ENCODE results near the gene CDHR5. TPM values are rescaled to one million over a fixed set of nuclear protein-coding genes. Genes with fewer than 3 reads are reported as not detected.

The CDHR5 gene
- total RNA-seq, 2 donors from 2014 or later, result 0.13 to 0.27 TPM

- peaks cover 76% of the 10 kb centered on the region for H3K36me3 Mint-ChIP-seq (ENCODE audit: low read depth)
- no peaks in the 10 kb centered on the region for H3K9me3 Mint-ChIP-seq
These were observed 33.8 kb downstream of the CDHR5 start for GRCh38 chr11:590997-591396.

GRCh38 chr11:589798-590197 is 35.0 kb downstream of the CDHR5 start:
- Histone ChIP-seq H3K9me3 (ENCODE audit: control insufficient read depth, low read length) (no peaks in the 10 kb centered on the region), H3K27ac (ENCODE audit: low read depth, low read length) (no peak overlapping the region), H3K36me3 (ENCODE audit: control insufficient read depth, insufficient read depth, low read length) (peaks cover 70% of the 10 kb centered on the region), H3K27me3 (ENCODE audit: control insufficient read depth, insufficient read depth, low read length, poor library complexity, severe bottlenecking) (no peaks in the 10 kb centered on the region), H3K4me1 (ENCODE audit: control insufficient read depth, insufficient read depth, low read length) (no peaks in the 10 kb centered on the region), H3K9ac (ENCODE audit: extremely low read depth, low read length, poor library complexity, severe bottlenecking) (no peak overlapping the region), H3K4me3 (ENCODE audit: low read length) (no peak overlapping the region)
- 94 to 96% methylated on average over 26 of the region's 26 CpGs for WGBS, 2 experiments (ENCODE audit: insufficient coverage in 1 of 2, insufficient read length in 1 of 2)
- Mint-ChIP-seq H3K27me3 (ENCODE audit: insufficient read depth) (no peaks in the 10 kb centered on the region), H3K4me1 (no peaks in the 10 kb centered on the region), H3K36me3 (ENCODE audit: low read depth) (peaks cover 71% of the 10 kb centered on the region), H3K9me3 (no peaks in the 10 kb centered on the region), H3K27ac (no peak overlapping the region), H3K4me3 (no peak overlapping the region)
- DNase-seq, result no peak
- TF ChIP-seq, protein P1, sequence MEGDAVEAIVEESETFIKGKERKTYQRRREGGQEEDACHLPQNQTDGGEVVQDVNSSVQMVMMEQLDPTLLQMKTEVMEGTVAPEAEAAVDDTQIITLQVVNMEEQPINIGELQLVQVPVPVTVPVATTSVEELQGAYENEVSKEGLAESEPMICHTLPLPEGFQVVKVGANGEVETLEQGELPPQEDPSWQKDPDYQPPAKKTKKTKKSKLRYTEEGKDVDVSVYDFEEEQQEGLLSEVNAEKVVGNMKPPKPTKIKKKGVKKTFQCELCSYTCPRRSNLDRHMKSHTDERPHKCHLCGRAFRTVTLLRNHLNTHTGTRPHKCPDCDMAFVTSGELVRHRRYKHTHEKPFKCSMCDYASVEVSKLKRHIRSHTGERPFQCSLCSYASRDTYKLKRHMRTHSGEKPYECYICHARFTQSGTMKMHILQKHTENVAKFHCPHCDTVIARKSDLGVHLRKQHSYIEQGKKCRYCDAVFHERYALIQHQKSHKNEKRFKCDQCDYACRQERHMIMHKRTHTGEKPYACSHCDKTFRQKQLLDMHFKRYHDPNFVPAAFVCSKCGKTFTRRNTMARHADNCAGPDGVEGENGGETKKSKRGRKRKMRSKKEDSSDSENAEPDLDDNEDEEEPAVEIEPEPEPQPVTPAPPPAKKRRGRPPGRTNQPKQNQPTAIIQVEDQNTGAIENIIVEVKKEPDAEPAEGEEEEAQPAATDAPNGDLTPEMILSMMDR (conservative IDR thresholded peaks at IDR 0.05), result no peak

More at GRCh38 chr11:590997-591396, 33.8 kb downstream of the CDHR5 start:
- H3K9ac ChIP-seq (ENCODE audit: extremely low read depth, low read length, poor library complexity, severe bottlenecking), result no peak overlapping the region
- DNase-seq, result no peak
- H3K36me3 ChIP-seq (ENCODE audit: control insufficient read depth, insufficient read depth, low read length), result peaks cover 82% of the 10 kb centered on the region
- H3K9me3 ChIP-seq (ENCODE audit: control insufficient read depth, low read length), result no peaks in the 10 kb centered on the region
- Mint-ChIP-seq H3K27ac (no peak overlapping the region), H3K27me3 (ENCODE audit: insufficient read depth) (no peaks in the 10 kb centered on the region), H3K4me1 (no peaks in the 10 kb centered on the region), H3K4me3 (no peak overlapping the region)
- TF ChIP-seq, protein P1 (conservative IDR thresholded peaks at IDR 0.05), result no peak
- 82 to 90% methylated on average over 11 of the region's 11 CpGs for WGBS, 2 experiments (ENCODE audit: insufficient coverage in 1 of 2, insufficient read length in 1 of 2)
- H3K4me1 ChIP-seq (ENCODE audit: control insufficient read depth, insufficient read depth, low read length), result no peaks in the 10 kb centered on the region
- H3K27ac ChIP-seq (ENCODE audit: low read depth, low read length), result no peak overlapping the region
- no peak overlapping the region for H3K4me3 ChIP-seq (ENCODE audit: low read length)
- H3K27me3 ChIP-seq (ENCODE audit: control insufficient read depth, insufficient read depth, low read length, poor library complexity, severe bottlenecking), result no peaks in the 10 kb centered on the region

DNA sequence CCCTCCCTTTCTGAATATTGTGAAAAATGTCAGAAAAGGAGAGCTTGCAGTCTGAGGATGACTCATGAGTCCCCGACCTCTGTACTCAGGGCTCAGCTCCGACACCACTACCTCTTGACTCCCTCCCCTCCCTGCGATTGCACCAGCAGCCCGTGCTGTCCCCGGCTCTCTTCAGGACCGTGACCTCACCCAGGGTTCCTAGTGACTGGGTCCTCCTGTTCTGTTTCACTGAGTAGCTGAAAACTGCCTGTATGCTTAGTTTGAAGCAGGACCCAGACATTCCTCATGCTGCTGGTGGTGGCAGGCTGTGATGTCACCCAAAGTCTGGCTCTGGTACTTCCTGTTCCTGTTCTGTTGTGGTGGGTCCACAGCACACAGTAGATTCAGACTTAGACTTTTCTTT is 36.8 kb downstream of the CDHR5 start:
- no peak overlapping the region for H3K27ac ChIP-seq (ENCODE audit: low read depth, low read length)

More for the DNA sequence above, 36.8 kb downstream of the CDHR5 start:
- no peaks in the 10 kb centered on the region for H3K4me1 ChIP-seq (ENCODE audit: control insufficient read depth, insufficient read depth, low read length)
- 85 to 95% methylated on average over 4 to 6 of the region's 6 CpGs for WGBS, 2 experiments (ENCODE audit: insufficient coverage in 1 of 2, insufficient read length in 1 of 2)
- H3K27ac Mint-ChIP-seq, result peak overlapping the region; percentile 64
- TF ChIP-seq, protein P1 (conservative IDR thresholded peaks at IDR 0.05), result no peak
- no peak overlapping the region for H3K4me3 ChIP-seq (ENCODE audit: low read length)
- H3K9ac ChIP-seq (ENCODE audit: extremely low read depth, low read length, poor library complexity, severe bottlenecking), result no peak overlapping the region
- H3K4me3 Mint-ChIP-seq, result no peak overlapping the region
- H3K27me3 ChIP-seq (ENCODE audit: control insufficient read depth, insufficient read depth, low read length, poor library complexity, severe bottlenecking), result no peaks in the 10 kb centered on the region
- no peaks in the 10 kb centered on the region for H3K27me3 Mint-ChIP-seq (ENCODE audit: insufficient read depth)
- H3K36me3 ChIP-seq (ENCODE audit: control insufficient read depth, insufficient read depth, low read length), result peaks cover 67% of the 10 kb centered on the region
- H3K36me3 Mint-ChIP-seq (ENCODE audit: low read depth), result peaks cover 64% of the 10 kb centered on the region
- no peak for DNase-seq
- H3K9me3 Mint-ChIP-seq, result no peaks in the 10 kb centered on the region
- no peaks in the 10 kb centered on the region for H3K4me1 Mint-ChIP-seq
- no peaks in the 10 kb centered on the region for H3K9me3 ChIP-seq (ENCODE audit: control insufficient read depth, low read length)

Data from endodermal cell (in vitro differentiated cells).